Osteocyte (in vitro differentiated cells): Measurements from ENCODE around the gene CPE. TPM values are rescaled to one million over a fixed set of nuclear protein-coding genes. Genes with fewer than 3 reads are reported as not detected.

ENCODE experiments used
- DNase-seq: peaks from one replicate; pipeline ENCODE4 v3.0.0; 2021; ENCODE audit warnings: mixed read lengths; ENCODE audit not compliant: unreplicated experiment; ENCODE audit errors: extremely low spot score
- H3K27ac Mint-ChIP-seq: one replicate; pipeline ENCODE4 v1.8.0; 2021; ENCODE audit warnings: mild to moderate bottlenecking, mixed read lengths; ENCODE audit not compliant: unreplicated experiment
- H3K27me3 Mint-ChIP-seq: one replicate; pipeline ENCODE4 v1.8.0; 2021; ENCODE audit warnings: mixed read lengths; ENCODE audit not compliant: unreplicated experiment
- H3K36me3 Mint-ChIP-seq: one replicate; pipeline ENCODE4 v1.8.0; 2021; ENCODE audit warnings: mixed read lengths; ENCODE audit not compliant: unreplicated experiment
- H3K4me1 Mint-ChIP-seq: one replicate; pipeline ENCODE4 v1.8.0; 2021; ENCODE audit warnings: mixed read lengths; ENCODE audit not compliant: unreplicated experiment
- H3K4me3 Mint-ChIP-seq: one replicate; pipeline ENCODE4 v1.8.0; 2021; ENCODE audit warnings: mild to moderate bottlenecking, moderate library complexity, mixed read lengths; ENCODE audit not compliant: unreplicated experiment
- H3K9me3 Mint-ChIP-seq: one replicate; pipeline ENCODE4 v1.8.0; 2021; ENCODE audit warnings: mixed read lengths; ENCODE audit not compliant: unreplicated experiment
- CTCF ChIP-seq: fragments of 200-600 bp; sonication (generic); IDR thresholded peaks from 2 replicates; pipeline ENCODE4 v1.5.0; 2021; ENCODE audit warnings: antibody characterized with exemption, mild to moderate bottlenecking, moderate library complexity
- total RNA-seq: library from RNA; stranded (reverse); gene quantifications from 2 replicates; pipeline ENCODE4 v1.2.1, GENCODE V29; 2021

Gene CPE
- total RNA-seq, 1 donor from 2014 or later, result 195 TPM

GRCh38 chr4:165375465-165375864, 3.3 kb upstream of the CPE start:
- H3K36me3 Mint-ChIP-seq, result no peaks in the 10 kb centered on the region
- no peak for TF ChIP-seq CTCF
- H3K27me3 Mint-ChIP-seq, result no peaks in the 10 kb centered on the region
- no peaks in the 10 kb centered on the region for H3K9me3 Mint-ChIP-seq
- H3K4me3 Mint-ChIP-seq, result no peak overlapping the region
- H3K4me1 Mint-ChIP-seq, result peaks cover 19% of the 10 kb centered on the region
- no peak overlapping the region for H3K27ac Mint-ChIP-seq
- no peak for DNase-seq

GRCh38 chr4:165378398-165378744, 437 bp upstream of the CPE start:
- H3K36me3 Mint-ChIP-seq, result no peaks in the 10 kb centered on the region
- no peaks in the 10 kb centered on the region for H3K9me3 Mint-ChIP-seq
- peaks cover 41% of the 10 kb centered on the region for H3K4me1 Mint-ChIP-seq
- DNase-seq, result no peak
- H3K27ac Mint-ChIP-seq, result peak overlapping the region; percentile 87
- H3K27me3 Mint-ChIP-seq, result no peaks in the 10 kb centered on the region
- H3K4me3 Mint-ChIP-seq, result peak overlapping the region; percentile 85
- no peak for TF ChIP-seq CTCF

- H3K4me3 Mint-ChIP-seq, result peak overlapping the region; percentile 85
- no peaks in the 10 kb centered on the region for H3K36me3 Mint-ChIP-seq
- H3K27ac Mint-ChIP-seq, result peak overlapping the region; percentile 79
- H3K4me1 Mint-ChIP-seq, result peaks cover 53% of the 10 kb centered on the region
- no peak for DNase-seq
- no peaks in the 10 kb centered on the region for H3K9me3 Mint-ChIP-seq
- H3K27me3 Mint-ChIP-seq, result no peaks in the 10 kb centered on the region
- no peak for TF ChIP-seq CTCF
Observed at GRCh38 chr4:165379678-165380064, 863 bp downstream of the CPE start.

- Mint-ChIP-seq H3K27ac (no peak overlapping the region), H3K27me3 (no peaks in the 10 kb centered on the region), H3K4me3 (no peak overlapping the region), H3K4me1 (peaks cover 65% of the 10 kb centered on the region), H3K9me3 (no peaks in the 10 kb centered on the region), H3K36me3 (no peaks in the 10 kb centered on the region)
- no peak for TF ChIP-seq CTCF
- no peak for DNase-seq
Observed at GRCh38 chr4:165380805-165381204, 2.0 kb downstream of the CPE start.

- Mint-ChIP-seq H3K27ac (no peak overlapping the region), H3K36me3 (no peaks in the 10 kb centered on the region), H3K27me3 (no peaks in the 10 kb centered on the region), H3K4me1 (peaks cover 71% of the 10 kb centered on the region), H3K9me3 (no peaks in the 10 kb centered on the region), H3K4me3 (no peak overlapping the region)
- no peak for DNase-seq
- no peak for TF ChIP-seq CTCF
Observed at GRCh38 chr4:165381821-165382373, 3.1 kb downstream of the CPE start.
